ENCODE measurements around the gene DCAF12.
A peak's percentile ranks its signal among the peaks of the same experiment; 100 is the strongest.

DNA sequence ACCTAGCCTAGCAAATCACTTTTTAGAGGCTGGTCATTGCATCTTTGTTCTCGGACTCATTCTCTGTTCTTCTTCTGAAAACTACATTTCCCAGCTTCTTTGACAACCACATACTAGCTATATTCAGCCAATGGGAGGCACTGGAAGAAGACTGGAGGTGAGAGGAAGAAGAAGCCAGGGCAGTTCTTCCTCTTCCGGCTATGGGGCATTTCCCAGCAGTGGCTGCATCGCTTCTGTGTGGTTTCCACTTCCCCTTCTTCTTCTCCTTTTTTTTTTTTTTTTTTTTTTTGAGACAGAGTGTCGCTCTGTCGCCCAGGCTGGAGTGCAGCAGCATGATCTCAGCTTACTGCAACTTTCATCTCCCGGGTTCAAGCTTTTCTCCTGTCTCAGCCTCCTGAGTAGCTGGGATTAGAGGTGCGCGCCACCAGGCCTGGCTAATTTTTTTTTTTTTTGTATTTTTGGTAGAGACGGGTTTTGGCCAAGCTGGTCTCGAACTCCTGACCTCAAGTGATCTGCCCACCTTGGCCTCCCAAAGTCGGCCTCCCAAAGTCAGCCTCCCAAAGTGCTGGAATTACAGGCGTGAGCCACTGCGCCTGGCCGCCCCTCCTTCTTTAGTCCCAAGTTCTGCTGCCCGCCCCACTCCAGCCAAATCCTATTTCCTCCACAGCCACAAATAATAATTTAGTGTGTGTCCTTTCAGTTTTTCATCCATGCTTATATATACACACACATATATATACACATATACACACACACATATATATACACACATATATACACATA lies 45.4 kb upstream of the DCAF12 start:
- TF ChIP-seq CTCF (IDR thresholded peaks at IDR 0.05; ENCODE audit: low read depth, low read length, missing input control) (no peak), YY1 (IDR thresholded peaks at IDR 0.05) (no peak), FOXA1 (IDR thresholded peaks at IDR 0.05) (no peak), EGR1 (IDR thresholded peaks at IDR 0.05; ENCODE audit: low read depth in 2 of 2) (peak; percentile 33 to 52), RAD21 (IDR thresholded peaks at IDR 0.05) (no peak), GABPA (IDR thresholded peaks at IDR 0.05 in 1 of 2, conservative IDR thresholded peaks at IDR 0.05 in 1 of 2) (no peak), RXRA (IDR thresholded peaks at IDR 0.05) (no peak), TAF1 (conservative IDR thresholded peaks at IDR 0.05) (no peak), REST (IDR thresholded peaks at IDR 0.05) (no peak), MAX (IDR thresholded peaks at IDR 0.05) (peak; percentile 76)
- TF ChIP-seq, protein P1, sequence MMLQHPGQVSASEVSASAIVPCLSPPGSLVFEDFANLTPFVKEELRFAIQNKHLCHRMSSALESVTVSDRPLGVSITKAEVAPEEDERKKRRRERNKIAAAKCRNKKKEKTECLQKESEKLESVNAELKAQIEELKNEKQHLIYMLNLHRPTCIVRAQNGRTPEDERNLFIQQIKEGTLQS (IDR thresholded peaks at IDR 0.05): no peak

Measured in liver (tissue), 3 donors.